GM10266 (cell line): ENCODE results near the gene FMNL2.

Source experiments
- DNase-seq: peaks from one replicate; pipeline ENCODE4 v3.0.0; 2012; ENCODE audit errors: extremely low spot score
- CTCF ChIP-seq: IDR thresholded peaks from 2 replicates; pipeline ENCODE4 v1.5.1; 2012; ENCODE audit warnings: mild to moderate bottlenecking, low read depth; ENCODE audit not compliant: control insufficient read depth, insufficient read depth; ENCODE audit errors: missing control alignments

Gene FMNL2

GRCh38 chr2:152355409-152355831 lies 20.4 kb downstream of the FMNL2 start:
- DNase-seq: no peak
- TF ChIP-seq CTCF: no peak

GRCh38 chr2:152359573-152360363 lies 24.8 kb downstream of the FMNL2 start:
- TF ChIP-seq CTCF: no peak
- DNase-seq: no peak

GRCh38 chr2:152363936-152364335 lies 29.0 kb downstream of the FMNL2 start:
- TF ChIP-seq CTCF: no peak
- no peak for DNase-seq

- no peak for DNase-seq
- no peak for TF ChIP-seq CTCF
Measured at GRCh38 chr2:152367547-152368390, 32.8 kb downstream of the FMNL2 start.

- TF ChIP-seq CTCF: no peak
- no peak for DNase-seq
Measured at GRCh38 chr2:152369176-152369860, 34.3 kb downstream of the FMNL2 start.

- TF ChIP-seq CTCF: no peak
- no peak for DNase-seq
Measured at GRCh38 chr2:152370783-152371182, 35.8 kb downstream of the FMNL2 start.
